Esophagus squamous epithelium (tissue), 4 donors: ENCODE measurements around the gene CD8B2.

Experiments used
- CTCF ChIP-seq, 6 experiments: fragments of 450-650 bp in 4 of 6; fragments of 200-600 bp in 2 of 6; sonication (generic) in 2 of 6; IDR thresholded peaks; one replicate each; pipeline ENCODE4 v1.5.1; 2016 to 2019; ENCODE audit warnings: antibody characterized with exemption in 6 of 6, mild to moderate bottlenecking in 4 of 6, moderate library complexity in 4 of 6
- POLR2A ChIP-seq, 4 donors: fragments of 450-650 bp; IDR thresholded peaks; one replicate each; pipeline ENCODE4 v1.6.1; 2017; ENCODE audit warnings: antibody characterized with exemption in 4 of 4, mild to moderate bottlenecking in 4 of 4, moderate library complexity in 3 of 4

- TF ChIP-seq CTCF (IDR thresholded peaks at IDR 0.05): no peak
- no peak for TF ChIP-seq POLR2A (IDR thresholded peaks at IDR 0.05)
These were observed 78.4 kb downstream of the CD8B2 start for GRCh38 chr2:106565599-106565998.
